GM12878 (cell line): ENCODE data around the gene MUSTN1. TPM values are rescaled to one million over a fixed set of nuclear protein-coding genes. Genes with fewer than 3 reads are reported as not detected.
A peak's percentile ranks its signal among the peaks of the same experiment; 100 is the strongest.

Source experiments
- ATAC-seq: fragments of 200-7000 bp; cut with Tn5 transposase; 3 replicates; pipeline ENCODE4 v1.9.1; 2020; ENCODE audit warnings: mild to moderate bottlenecking, moderate library complexity
- BruUV-seq: library from RNA; stranded (reverse); fragments of 400-500 nt; replicated peaks from 2 replicates; lab custom pipeline; 2021; lab: Mats Ljungman, UMichigan
- CTCF ChIA-PET: fragments of 300-600 bp; sonication (Branson Sonifier 250); formaldehyde crosslinking; extraction: SDS; loops from one replicate; lab custom pipeline; 2021; ENCODE audit warnings: inconsistent platforms; lab: Yijun Ruan, JAX
- POLR2A ChIA-PET: fragments of 350-600 bp; formaldehyde crosslinking; extraction: SDS; loops from one replicate; lab custom pipeline; 2021; ENCODE audit warnings: inconsistent platforms; lab: Charles Lee
- RAD21 ChIA-PET: fragments of 300-600 bp; sonication (Branson Sonifier 250); formaldehyde crosslinking; loops from one replicate; lab custom pipeline; 2023; ENCODE audit warnings: antibody characterized with exemption; ENCODE audit not compliant: unreplicated experiment; lab: Charles Lee
- SMC1A ChIA-PET: fragments of 300-600 bp; sonication (Branson Sonifier 250); formaldehyde crosslinking; loops from one replicate; lab custom pipeline; 2023; ENCODE audit not compliant: unreplicated experiment, uncharacterized antibody; lab: Charles Lee
- DNase-seq: peaks from one replicate; pipeline ENCODE4 v3.0.0-alpha.2; 2011; ENCODE audit warnings: low read depth, low spot score
- FAIRE-seq: peaks from 3 replicates; lab custom pipeline; 2011; peaks lifted over from hg19 to GRCh38; lab: Jason Lieb, UNC
- H2AFZ ChIP-seq: 2 replicates; pipeline ENCODE4 v1.6.0; 2011; ENCODE audit warnings: low read depth, low read length, control low read depth; ENCODE audit not compliant: control insufficient read depth
- H3K27ac ChIP-seq: 2 replicates; pipeline ENCODE4 v1.5.1; 2011; ENCODE audit warnings: control low read depth; ENCODE audit not compliant: control insufficient read depth, insufficient read depth
- H3K27me3 ChIP-seq, 2 experiments: replicated peaks in 1 of 2; 2 replicates each; pipeline versions ENCODE4 v1.6.0 to v1.6.1; 2011; ENCODE audit warnings: low read length in 1 of 2; ENCODE audit not compliant: control insufficient read depth in 2 of 2, insufficient read depth in 2 of 2
- H3K36me3 ChIP-seq, 2 experiments: 2 replicates each; pipeline ENCODE4 v1.5.1; 2011; ENCODE audit warnings: low read length in 1 of 2; ENCODE audit not compliant: control insufficient read depth in 2 of 2, insufficient read depth in 2 of 2
- H3K4me1 ChIP-seq: 2 replicates; pipeline ENCODE4 v1.6.1; 2011; ENCODE audit warnings: mild to moderate bottlenecking, low read length, moderate library complexity, mixed read lengths; ENCODE audit not compliant: control insufficient read depth, insufficient read depth
- H3K4me2 ChIP-seq: 2 replicates; pipeline ENCODE4 v1.6.0; 2011; ENCODE audit warnings: control low read depth; ENCODE audit not compliant: control insufficient read depth, insufficient read depth
- H3K4me3 ChIP-seq: fragments of 200-600 bp; sonication (generic); 2 replicates; pipeline ENCODE4 v1.5.1; 2016
- H3K79me2 ChIP-seq: 2 replicates; pipeline ENCODE4 v1.6.0; 2011; ENCODE audit warnings: low read length; ENCODE audit not compliant: control insufficient read depth, insufficient read depth
- H3K9ac ChIP-seq: 2 replicates; pipeline ENCODE4 v1.8.0; 2011; ENCODE audit warnings: low read length, control low read depth, mixed read lengths; ENCODE audit not compliant: control insufficient read depth, insufficient read depth
- H3K9me3 ChIP-seq: replicated peaks from 3 replicates; pipeline ENCODE4 v1.5.1; 2011; ENCODE audit warnings: mild to moderate bottlenecking, low read length; ENCODE audit not compliant: control insufficient read depth, insufficient read depth
- H4K20me1 ChIP-seq: 2 replicates; pipeline ENCODE4 v1.6.0; 2011; ENCODE audit not compliant: control insufficient read depth, insufficient read depth
- CTCF ChIP-seq, 3 experiments: IDR thresholded peaks in 2 of 3; conservative IDR thresholded peaks in 1 of 3; 2 replicates each; pipeline ENCODE4 v1.5.1; 2011; ENCODE audit warnings: low read depth in 3 of 3, low read length in 3 of 3, mild to moderate bottlenecking in 3 of 3, control low read depth in 2 of 3, moderate library complexity in 2 of 3, inconsistent platforms in 1 of 3, mixed read lengths in 1 of 3; ENCODE audit not compliant: control insufficient read depth in 2 of 3, insufficient read depth in 1 of 3; ENCODE audit errors: extremely low read depth in 1 of 3
- HDGF ChIP-seq: fragments of 450-650 bp; IDR thresholded peaks from 2 replicates; pipeline ENCODE4 v1.6.1; 2016; ENCODE audit warnings: antibody characterized with exemption
- NR2C1 ChIP-seq: fragments of 450-650 bp; IDR thresholded peaks from 2 replicates; pipeline ENCODE4 v1.6.1; 2017; ENCODE audit warnings: antibody characterized with exemption, mild to moderate bottlenecking, moderate library complexity
- NRF1 ChIP-seq: conservative IDR thresholded peaks from 2 replicates; pipeline ENCODE4 v1.6.1; 2011; ENCODE audit warnings: mild to moderate bottlenecking, low read depth, low read length, improper control_type of control experiment
- RAD21 ChIP-seq: IDR thresholded peaks from 2 replicates; pipeline ENCODE4 v1.6.1; 2011; ENCODE audit warnings: mild to moderate bottlenecking, low read depth, low read length, moderate library complexity; ENCODE audit not compliant: insufficient read depth
- SREBF1 ChIP-seq: IDR thresholded peaks from 2 replicates; pipeline ENCODE4 v1.6.1; 2012; ENCODE audit warnings: mild to moderate bottlenecking, low read length
- ZBED1 ChIP-seq: IDR thresholded peaks from 2 replicates; pipeline ENCODE4 v1.6.1; 2016; ENCODE audit warnings: borderline replicate concordance
- ZSCAN29 ChIP-seq: fragments of 450-650 bp; IDR thresholded peaks from 2 replicates; pipeline ENCODE4 v1.6.1; 2017; ENCODE audit warnings: mild to moderate bottlenecking, moderate library complexity
- ZZZ3 ChIP-seq: IDR thresholded peaks from 2 replicates; pipeline ENCODE4 v1.6.1; 2011; ENCODE audit warnings: low read depth; ENCODE audit not compliant: control insufficient read depth, insufficient read length
- WGBS: methylation state at CpG from one replicate; pipeline ENCODE4 v1.1.6; 2016; ENCODE audit warnings: low lambda C conversion rate; ENCODE audit not compliant: insufficient replicate concordance, insufficient coverage; ENCODE audit errors: missing lambda C conversion rate; 5-methylcytosine and 5-hydroxymethylcytosine counted together
- in situ Hi-C: fragments of 300-500 bp; cut with MboI; formaldehyde crosslinking; loops from 9 replicates; pipeline ENCODE4 v1.14.3; 2018; ENCODE audit warnings: mixed read lengths
- intact Hi-C: fragments of 100-400 bp; cut with micrococcal nuclease; formaldehyde crosslinking; loops from one replicate; pipeline ENCODE4 v1.14.2; 2022; ENCODE audit not compliant: unreplicated experiment
- polyA plus RNA-seq, 11 experiments: library from polyadenylated mRNA; depleted of rRNA in 4 of 11; unstranded in 6 of 11; stranded (reverse) in 5 of 11; fragments of >200 nt; fragmentation: Nextera tagmentation in 4 of 11; fragmentation: Illumina TruSeq in 1 of 11; extraction: Ambion mirVana in 4 of 11; extraction: Trizol in 1 of 11; gene quantifications; 1 replicate in 1 of 11; 2 replicates in 10 of 11; pipeline versions ENCODE4 v1.2.1 to v1.2.3, GENCODE V29; 2011 to 2016; ENCODE audit warnings: inconsistent platforms in 2 of 11, missing spikeins in 2 of 11, low read depth in 1 of 11
- total RNA-seq, 4 experiments: library from RNA; depleted of rRNA in 3 of 4; stranded (reverse); fragments of >200 nt in 3 of 4; fragmentation: Illumina TruSeq in 1 of 4; extraction: Trizol in 1 of 4; gene quantifications; 2 replicates each; pipeline versions ENCODE4 v1.2.1 to v1.2.3, GENCODE V29; 2013 to 2021

MUSTN1 gene
- total and polyA plus RNA-seq, 10 of the 15 experiments (the other 5 are each of a cell fraction or from before 2014, with no cell fraction given), result 0.35 to 4.5 (median 1.2) TPM; not detected in 2

GRCh38 chr3:52784021-52784621 is 50.7 kb downstream of the MUSTN1 start:
- Histone ChIP-seq H3K79me2 (no peaks in the 10 kb centered on the region), H3K36me3 (no peaks in the 10 kb centered on the region), H4K20me1 (no peaks in the 10 kb centered on the region), H3K4me1 (peaks cover 6% of the 10 kb centered on the region), H3K27me3 (no peaks in the 10 kb centered on the region; a peak in 1 of 4 replicates), H2AFZ (no peak overlapping the region), H3K4me2 (no peak overlapping the region), H3K27ac (no peak overlapping the region), H3K4me3 (no peak overlapping the region), H3K9ac (no peak overlapping the region), H3K9me3 (no peaks in the 10 kb centered on the region)
- ChIA-PET CTCF (interaction anchor here (1.5 kb wide), 1 partner anchor 10 kb away, joined by 6 read pairs; no protein-coding TSS in a partner anchor), SMC1A (no interaction called here), RAD21 (no interaction called here), POLR2A (interaction anchor here (0.6 kb wide), 1 partner anchor 83 kb away, joined by 3 read pairs; no protein-coding TSS in a partner anchor)
- in situ Hi-C loops (no loop called here), intact Hi-C loops (no loop called here)
- no peak for TF ChIP-seq ZZZ3
- TF ChIP-seq RAD21, result no peak
- ATAC-seq (no peak), DNase-seq (no peak), FAIRE-seq (no peak)
- no TSS peak for BruUV-seq
- WGBS, result 52% methylated on average over 17 of the region's 18 CpGs

- intact Hi-C loops (no loop called here), in situ Hi-C loops (no loop called here)
- ATAC-seq (no peak), FAIRE-seq (no peak), DNase-seq (no peak)
- H3K36me3 ChIP-seq, result no peaks in the 10 kb centered on the region
- no peak overlapping the region for H3K27ac ChIP-seq
- H3K27me3 ChIP-seq, result no peaks in the 10 kb centered on the region; a peak in 1 of 4 replicates
- BruUV-seq, result no TSS peak
- TF ChIP-seq NR2C1, result no peak
- TF ChIP-seq HDGF, result no peak
- no peak for TF ChIP-seq ZSCAN29
- TF ChIP-seq ZBED1, result no peak
- TF ChIP-seq NRF1, result no peak
- no peak for TF ChIP-seq SREBF1
- peak in 1 of 3 experiments; percentile 6; a peak in 1 of 6 replicates for TF ChIP-seq CTCF (IDR thresholded peaks at IDR 0.05 in 2 of 3, conservative IDR thresholded peaks at IDR 0.05 in 1 of 3; ENCODE audit: control insufficient read depth in 2 of 3, extremely low read depth in 1 of 3, insufficient read depth in 1 of 3, low read depth in 3 of 3, low read length in 3 of 3)
- POLR2A ChIA-PET, result interaction anchor here (0.5 kb wide), 1 partner anchor 275 kb away, joined by 4 read pairs; no protein-coding TSS in a partner anchor
- H3K9me3 ChIP-seq, result no peaks in the 10 kb centered on the region
- H3K79me2 ChIP-seq, result no peaks in the 10 kb centered on the region
- RAD21 ChIA-PET, result no interaction called here
- no peak overlapping the region for H3K4me2 ChIP-seq
- H4K20me1 ChIP-seq, result no peaks in the 10 kb centered on the region
- WGBS, result 19% methylated on average over 3 of the region's 3 CpGs
- H2AFZ ChIP-seq, result no peak overlapping the region
- no peak overlapping the region for H3K9ac ChIP-seq
- H3K4me1 ChIP-seq, result peaks cover 11% of the 10 kb centered on the region
- CTCF ChIA-PET, result interaction anchor here (1.4 kb wide), 1 partner anchor 41 kb away, joined by 3 read pairs; no protein-coding TSS in a partner anchor
- no peak overlapping the region for H3K4me3 ChIP-seq
- SMC1A ChIA-PET, result no interaction called here
Measured at GRCh38 chr3:52783211-52783555, 51.6 kb downstream of the MUSTN1 start.
